ENCODE data around the gene FAU.

Gene FAU

GRCh38 chr11:65112546-65113360 is 9.2 kb downstream of the FAU start (continued):
- peak; percentile 72 for TF ChIP-seq PBX3 (CRISPR knock-in tag; IDR thresholded peaks at IDR 0.05)
- TF ChIP-seq ZNF2 (tag by site-specific recombination; IDR thresholded peaks at IDR 0.05), result no peak
- no peak for TF ChIP-seq HOXC10 (CRISPR knock-in tag; IDR thresholded peaks at IDR 0.05)
- no peak for TF ChIP-seq HOXD13 (CRISPR knock-in tag; IDR thresholded peaks at IDR 0.05; ENCODE audit: borderline replicate concordance)
- TF ChIP-seq, protein P1, sequence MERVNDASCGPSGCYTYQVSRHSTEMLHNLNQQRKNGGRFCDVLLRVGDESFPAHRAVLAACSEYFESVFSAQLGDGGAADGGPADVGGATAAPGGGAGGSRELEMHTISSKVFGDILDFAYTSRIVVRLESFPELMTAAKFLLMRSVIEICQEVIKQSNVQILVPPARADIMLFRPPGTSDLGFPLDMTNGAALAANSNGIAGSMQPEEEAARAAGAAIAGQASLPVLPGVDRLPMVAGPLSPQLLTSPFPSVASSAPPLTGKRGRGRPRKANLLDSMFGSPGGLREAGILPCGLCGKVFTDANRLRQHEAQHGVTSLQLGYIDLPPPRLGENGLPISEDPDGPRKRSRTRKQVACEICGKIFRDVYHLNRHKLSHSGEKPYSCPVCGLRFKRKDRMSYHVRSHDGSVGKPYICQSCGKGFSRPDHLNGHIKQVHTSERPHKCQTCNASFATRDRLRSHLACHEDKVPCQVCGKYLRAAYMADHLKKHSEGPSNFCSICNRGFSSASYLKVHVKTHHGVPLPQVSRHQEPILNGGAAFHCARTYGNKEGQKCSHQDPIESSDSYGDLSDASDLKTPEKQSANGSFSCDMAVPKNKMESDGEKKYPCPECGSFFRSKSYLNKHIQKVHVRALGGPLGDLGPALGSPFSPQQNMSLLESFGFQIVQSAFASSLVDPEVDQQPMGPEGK (tag by site-specific recombination; IDR thresholded peaks at IDR 0.05), result peak; percentile 43; the same call in 1 of the 2 replicates
- no peak for TF ChIP-seq ZNF521 (tag by site-specific recombination; IDR thresholded peaks at IDR 0.05)
- TF ChIP-seq ZNF112 (tag by site-specific recombination; IDR thresholded peaks at IDR 0.05), result no peak
- TF ChIP-seq ZBTB10 (tag by site-specific recombination; IDR thresholded peaks at IDR 0.05), result 0 out of 2 replicates have a peak, but pooled peaks have one; percentile 28
- peak; percentile 53; the same call in 1 of the 2 replicates for TF ChIP-seq ZNF561 (tag by site-specific recombination; IDR thresholded peaks at IDR 0.05; ENCODE audit: borderline replicate concordance)
- TF ChIP-seq, protein P2, sequence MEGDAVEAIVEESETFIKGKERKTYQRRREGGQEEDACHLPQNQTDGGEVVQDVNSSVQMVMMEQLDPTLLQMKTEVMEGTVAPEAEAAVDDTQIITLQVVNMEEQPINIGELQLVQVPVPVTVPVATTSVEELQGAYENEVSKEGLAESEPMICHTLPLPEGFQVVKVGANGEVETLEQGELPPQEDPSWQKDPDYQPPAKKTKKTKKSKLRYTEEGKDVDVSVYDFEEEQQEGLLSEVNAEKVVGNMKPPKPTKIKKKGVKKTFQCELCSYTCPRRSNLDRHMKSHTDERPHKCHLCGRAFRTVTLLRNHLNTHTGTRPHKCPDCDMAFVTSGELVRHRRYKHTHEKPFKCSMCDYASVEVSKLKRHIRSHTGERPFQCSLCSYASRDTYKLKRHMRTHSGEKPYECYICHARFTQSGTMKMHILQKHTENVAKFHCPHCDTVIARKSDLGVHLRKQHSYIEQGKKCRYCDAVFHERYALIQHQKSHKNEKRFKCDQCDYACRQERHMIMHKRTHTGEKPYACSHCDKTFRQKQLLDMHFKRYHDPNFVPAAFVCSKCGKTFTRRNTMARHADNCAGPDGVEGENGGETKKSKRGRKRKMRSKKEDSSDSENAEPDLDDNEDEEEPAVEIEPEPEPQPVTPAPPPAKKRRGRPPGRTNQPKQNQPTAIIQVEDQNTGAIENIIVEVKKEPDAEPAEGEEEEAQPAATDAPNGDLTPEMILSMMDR (tag by site-specific recombination; IDR thresholded peaks at IDR 0.05), result peak; percentile 59
- no peak for TF ChIP-seq BCL11A (tag by site-specific recombination; IDR thresholded peaks at IDR 0.05; ENCODE audit: low read depth)
- no peak for TF ChIP-seq ZNF530 (tag by site-specific recombination; IDR thresholded peaks at IDR 0.05; ENCODE audit: low read depth)
- TF ChIP-seq ZXDB (tag by site-specific recombination; IDR thresholded peaks at IDR 0.05), result no peak
- TF ChIP-seq ZNF704 (tag by site-specific recombination; IDR thresholded peaks at IDR 0.05), result no peak
- TF ChIP-seq PRDM1 (tag by site-specific recombination; IDR thresholded peaks at IDR 0.05), result no peak
- no peak for TF ChIP-seq ZNF175 (tag by site-specific recombination; IDR thresholded peaks at IDR 0.05)
- TF ChIP-seq SETDB1 (IDR thresholded peaks at IDR 0.05; ENCODE audit: insufficient read length, low read length), result no peak
- 0 out of 2 replicates have a peak, but pooled peaks have one; percentile 1 for TF ChIP-seq KLF9 (tag by site-specific recombination; IDR thresholded peaks at IDR 0.05; ENCODE audit: low read depth)
- TF ChIP-seq ZNF660 (tag by site-specific recombination; IDR thresholded peaks at IDR 0.05), result peak; percentile 65; the same call in 1 of the 2 replicates
- TF ChIP-seq ZFP69B (tag by site-specific recombination; IDR thresholded peaks at IDR 0.05), result peak; percentile 87
- TF ChIP-seq ZNF645 (tag by site-specific recombination; IDR thresholded peaks at IDR 0.05), result no peak
- TF ChIP-seq, protein P3, sequence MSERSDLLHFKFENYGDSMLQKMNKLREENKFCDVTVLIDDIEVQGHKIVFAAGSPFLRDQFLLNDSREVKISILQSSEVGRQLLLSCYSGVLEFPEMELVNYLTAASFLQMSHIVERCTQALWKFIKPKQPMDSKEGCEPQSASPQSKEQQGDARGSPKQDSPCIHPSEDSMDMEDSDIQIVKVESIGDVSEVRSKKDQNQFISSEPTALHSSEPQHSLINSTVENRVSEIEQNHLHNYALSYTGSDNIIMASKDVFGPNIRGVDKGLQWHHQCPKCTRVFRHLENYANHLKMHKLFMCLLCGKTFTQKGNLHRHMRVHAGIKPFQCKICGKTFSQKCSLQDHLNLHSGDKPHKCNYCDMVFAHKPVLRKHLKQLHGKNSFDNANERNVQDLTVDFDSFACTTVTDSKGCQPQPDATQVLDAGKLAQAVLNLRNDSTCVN (tag by site-specific recombination; optimal IDR thresholded peaks at IDR 0.05), result peak; percentile 61
- TF ChIP-seq, protein P4, sequence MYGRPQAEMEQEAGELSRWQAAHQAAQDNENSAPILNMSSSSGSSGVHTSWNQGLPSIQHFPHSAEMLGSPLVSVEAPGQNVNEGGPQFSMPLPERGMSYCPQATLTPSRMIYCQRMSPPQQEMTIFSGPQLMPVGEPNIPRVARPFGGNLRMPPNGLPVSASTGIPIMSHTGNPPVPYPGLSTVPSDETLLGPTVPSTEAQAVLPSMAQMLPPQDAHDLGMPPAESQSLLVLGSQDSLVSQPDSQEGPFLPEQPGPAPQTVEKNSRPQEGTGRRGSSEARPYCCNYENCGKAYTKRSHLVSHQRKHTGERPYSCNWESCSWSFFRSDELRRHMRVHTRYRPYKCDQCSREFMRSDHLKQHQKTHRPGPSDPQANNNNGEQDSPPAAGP (tag by site-specific recombination; IDR thresholded peaks at IDR 0.05), result 0 out of 2 replicates have a peak, but pooled peaks have one; percentile 43
- TF ChIP-seq ZNF335 (tag by site-specific recombination; conservative IDR thresholded peaks at IDR 0.05), result no peak; the same call in 1 of the 2 replicates
- peak; percentile 97 for TF ChIP-seq ZNF785 (tag by site-specific recombination; IDR thresholded peaks at IDR 0.05)
- TF ChIP-seq ZNF302 (tag by site-specific recombination; IDR thresholded peaks at IDR 0.05; ENCODE audit: low read depth), result no peak

All from HEK293 (cell line).